HG03066 (cell line): ENCODE data around the gene MORN1.

Source experiments
- ATAC-seq: cut with Tn5 transposase; IDR thresholded peaks from one replicate; pipeline ENCODE4 v1.9.1; 2021; ENCODE audit warnings: low read depth; ENCODE audit not compliant: unreplicated experiment

MORN1 gene

GRCh38 chr1:2422523-2422922, 31.2 kb upstream of the MORN1 start:
- ATAC-seq: no peak

DNA sequence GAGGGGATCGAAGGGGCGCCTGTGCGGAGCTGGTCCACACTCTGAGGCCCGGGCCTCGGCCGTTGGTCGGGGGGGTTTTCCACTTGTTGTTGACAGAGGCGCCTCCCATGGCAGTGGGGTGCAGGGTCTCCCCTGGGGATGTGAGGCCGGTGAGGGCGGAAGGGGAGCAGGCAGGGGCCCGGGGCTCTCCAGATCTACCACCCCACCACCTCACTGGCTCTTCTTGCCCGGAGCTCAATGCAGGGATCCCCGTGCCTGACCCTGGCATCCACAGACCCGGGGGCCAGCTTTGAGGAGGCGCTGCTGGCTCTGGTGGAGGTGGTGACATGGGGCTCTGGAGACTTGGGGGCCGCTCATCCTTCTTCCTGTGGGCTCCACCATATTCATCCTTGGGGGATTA, 28.1 kb upstream of the MORN1 start:
- no peak for ATAC-seq

DNA sequence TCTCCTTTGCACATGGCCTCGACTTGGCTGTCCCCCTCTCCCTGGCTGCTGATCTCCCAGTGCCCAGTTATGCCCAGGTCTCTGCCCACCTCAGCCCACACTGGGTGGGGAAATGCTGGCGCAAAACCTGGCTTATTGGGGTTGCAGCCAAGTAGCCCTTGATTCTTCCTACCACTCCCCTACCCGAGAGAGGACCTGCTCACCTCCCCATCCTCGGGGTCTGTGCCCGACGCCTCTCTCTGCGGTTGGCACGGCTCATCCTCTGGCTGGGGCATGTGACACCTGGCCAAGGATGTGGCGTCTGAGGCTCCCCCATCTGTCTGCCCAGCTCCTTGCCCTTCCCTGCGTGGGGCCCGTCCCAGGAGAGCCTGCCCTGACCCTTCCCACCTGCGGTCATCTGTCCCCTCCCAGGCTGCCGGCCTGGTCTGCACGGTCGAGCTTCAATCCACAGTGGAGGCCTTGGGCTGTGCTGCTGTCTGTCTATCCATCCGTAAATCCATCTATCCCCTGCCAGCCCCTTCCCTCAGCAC, 27.5 kb upstream of the MORN1 start:
- ATAC-seq: no peak

DNA sequence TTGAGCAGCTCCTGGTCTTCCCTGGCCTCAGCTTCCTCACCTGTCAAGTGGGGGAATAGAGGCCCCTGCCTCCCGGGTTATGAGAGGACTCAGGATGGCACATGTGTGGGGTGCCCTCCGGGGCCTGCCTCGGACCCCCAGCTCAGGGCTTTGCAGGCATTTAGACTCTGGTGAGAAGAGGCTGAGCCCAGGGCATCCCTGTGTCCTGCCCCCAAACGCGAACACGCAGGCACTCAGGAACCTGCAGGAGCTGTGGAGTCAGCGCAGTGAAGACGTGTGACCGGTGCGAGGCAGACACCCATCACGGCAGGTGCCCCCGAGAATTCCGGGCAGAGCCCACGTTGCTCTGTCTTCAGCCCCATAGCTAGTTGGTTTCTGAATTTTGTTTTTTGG, 26.5 kb upstream of the MORN1 start:
- no peak for ATAC-seq

DNA sequence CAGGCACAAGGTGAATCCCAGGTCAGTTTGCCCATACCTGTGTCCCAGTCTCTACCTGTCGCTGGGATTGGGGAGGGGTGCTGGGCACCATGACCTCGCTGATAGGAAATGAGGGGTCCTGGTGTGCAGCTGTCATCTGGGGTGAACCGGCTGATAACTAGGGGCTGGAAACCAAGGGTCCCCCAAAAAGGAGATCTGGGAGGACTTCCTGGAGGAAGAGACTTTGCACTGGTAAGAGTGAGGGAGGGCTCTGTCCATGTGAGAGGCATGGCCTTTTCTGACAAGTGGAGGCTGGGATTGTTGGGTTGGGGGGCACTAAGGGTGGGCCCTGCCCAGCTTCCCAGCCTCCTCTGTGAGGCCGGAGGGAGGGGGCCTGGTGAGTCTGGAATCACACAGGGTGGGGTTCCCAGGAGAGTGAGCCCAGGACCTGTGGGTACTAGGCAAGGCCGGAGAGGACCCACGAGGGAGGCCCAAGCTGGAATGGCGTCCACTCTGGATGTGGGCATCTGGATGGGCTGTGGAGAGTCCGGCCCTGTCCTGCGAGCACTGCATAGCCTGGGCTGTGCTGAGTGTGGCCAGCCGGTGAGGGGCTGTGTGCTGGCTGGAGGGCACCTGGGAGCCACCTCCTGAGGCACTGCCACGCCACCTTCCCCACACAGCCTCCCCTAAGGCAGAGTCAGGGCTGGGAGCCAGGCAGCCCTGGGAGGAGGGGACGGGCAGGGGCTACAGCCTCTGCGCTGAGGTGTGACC, 25.9 kb upstream of the MORN1 start:
- ATAC-seq: no peak

- ATAC-seq: no peak
These were observed 25.0 kb upstream of the MORN1 start for GRCh38 chr1:2416403-2416802.

DNA sequence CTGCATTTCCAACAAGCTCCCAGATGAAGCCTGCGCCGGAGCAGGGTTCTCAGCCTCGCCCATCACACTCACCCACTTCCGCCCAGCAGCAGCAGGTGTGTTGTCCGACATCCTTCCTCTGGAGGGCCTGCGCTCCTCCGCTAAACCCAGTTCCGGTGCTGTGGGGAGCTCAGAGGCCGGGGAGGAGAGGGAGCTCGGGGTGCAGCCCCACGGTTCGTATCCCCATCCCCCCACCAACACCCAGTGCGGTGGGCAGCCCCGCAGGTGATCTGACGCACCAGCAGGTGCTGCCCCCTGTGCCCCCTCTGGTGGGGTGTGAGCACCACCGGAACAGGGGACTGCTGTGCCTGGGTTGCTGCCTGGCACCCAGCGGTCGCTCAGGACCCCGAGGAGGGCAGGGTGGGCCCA, 24.5 kb upstream of the MORN1 start:
- ATAC-seq: no peak

DNA sequence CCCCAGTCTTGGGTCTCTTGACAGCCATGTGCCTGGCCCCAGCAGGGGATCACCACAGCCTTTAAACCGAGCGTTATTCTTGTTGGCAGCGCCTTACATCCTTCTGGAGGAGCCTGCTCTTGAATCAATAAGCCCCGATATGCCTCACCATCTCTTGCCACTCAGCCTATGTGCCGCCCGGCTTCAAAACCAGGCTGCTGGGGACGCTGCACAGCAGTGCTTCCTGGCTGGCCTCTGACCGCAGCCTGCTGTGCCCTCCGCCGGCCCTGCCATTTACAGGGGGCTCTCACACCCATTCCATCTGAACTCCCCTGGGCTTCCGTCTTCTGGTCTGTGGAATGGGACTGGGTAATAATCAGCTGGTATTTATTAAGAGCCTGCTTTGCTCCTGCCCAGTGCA, 24.0 kb upstream of the MORN1 start:
- no peak for ATAC-seq

- no peak for ATAC-seq
These were observed 23.1 kb upstream of the MORN1 start for GRCh38 chr1:2414297-2414958.

DNA sequence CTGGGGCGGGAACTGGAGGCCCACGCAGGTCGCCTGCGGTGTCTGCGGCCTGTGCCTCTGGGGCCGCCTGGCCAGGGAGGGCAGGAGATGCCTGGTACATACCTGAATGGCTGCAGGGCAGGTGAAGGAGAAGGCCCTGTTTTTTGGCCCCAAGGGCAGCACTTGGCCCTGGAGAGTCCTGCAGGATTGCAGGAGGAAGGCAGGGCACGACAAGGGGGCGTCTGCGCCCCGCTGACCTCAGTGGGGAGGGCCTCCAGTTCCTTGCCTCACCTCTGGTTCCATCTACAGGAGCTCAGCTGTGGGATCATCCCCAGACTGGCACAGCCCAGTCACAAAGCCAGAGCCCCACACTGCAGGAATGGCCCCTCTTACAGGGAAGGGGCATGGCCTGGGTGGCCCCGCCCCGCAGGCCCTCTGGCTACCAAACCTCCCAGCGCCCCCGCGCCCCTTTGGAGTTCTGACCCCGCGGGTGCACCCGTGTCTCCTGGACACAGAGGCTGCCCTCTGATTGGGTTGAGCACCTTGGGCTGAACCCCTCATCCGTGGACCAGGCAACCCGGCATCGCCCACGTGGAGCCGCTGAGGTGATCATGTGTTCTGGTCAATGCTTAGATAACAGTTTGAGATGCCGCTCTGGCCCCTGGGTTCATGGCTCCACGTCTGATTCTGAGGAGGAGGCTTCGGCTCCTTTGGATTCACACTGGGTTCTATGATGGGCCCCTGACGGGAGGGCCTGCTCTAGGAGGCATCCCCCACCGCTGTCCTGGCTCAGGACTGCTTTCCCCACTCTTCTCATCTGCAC, 22.3 kb upstream of the MORN1 start:
- peak; percentile 0 for ATAC-seq

- peak; percentile 28 for ATAC-seq
These were observed 21.6 kb upstream of the MORN1 start for GRCh38 chr1:2412773-2413494.

DNA sequence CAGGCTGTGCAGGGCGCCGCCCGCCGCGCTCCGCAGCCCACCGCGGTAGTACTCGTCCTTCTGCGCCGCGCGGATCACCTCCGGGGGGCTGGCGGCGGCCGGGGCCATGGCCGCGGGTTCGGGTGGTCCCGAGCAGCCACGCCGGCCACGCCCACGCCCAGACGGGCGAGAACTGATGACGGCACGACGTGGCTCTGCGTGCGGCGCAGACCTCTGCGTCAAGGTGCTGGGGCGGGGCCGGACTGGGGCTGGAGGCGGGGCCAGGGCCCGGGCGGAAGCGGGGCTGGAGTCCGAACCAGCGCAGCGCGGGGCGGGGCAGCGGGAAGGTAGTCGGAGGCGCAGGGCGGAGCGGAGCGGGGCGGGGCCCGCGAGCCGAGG, 21.0 kb upstream of the MORN1 start, which contains the start of gene PEX10:
PEX10 (minus strand) TSS at position 170 of the 378 bp plus-strand sequence; CDS start at position 108, 62 bp downstream.
- ATAC-seq: peak; percentile 60

GRCh38 chr1:2411801-2412394, 20.5 kb upstream of the MORN1 start:
- ATAC-seq: peak; percentile 15

- no peak for ATAC-seq
These were observed 18.4 kb upstream of the MORN1 start for GRCh38 chr1:2409745-2410144.

DNA sequence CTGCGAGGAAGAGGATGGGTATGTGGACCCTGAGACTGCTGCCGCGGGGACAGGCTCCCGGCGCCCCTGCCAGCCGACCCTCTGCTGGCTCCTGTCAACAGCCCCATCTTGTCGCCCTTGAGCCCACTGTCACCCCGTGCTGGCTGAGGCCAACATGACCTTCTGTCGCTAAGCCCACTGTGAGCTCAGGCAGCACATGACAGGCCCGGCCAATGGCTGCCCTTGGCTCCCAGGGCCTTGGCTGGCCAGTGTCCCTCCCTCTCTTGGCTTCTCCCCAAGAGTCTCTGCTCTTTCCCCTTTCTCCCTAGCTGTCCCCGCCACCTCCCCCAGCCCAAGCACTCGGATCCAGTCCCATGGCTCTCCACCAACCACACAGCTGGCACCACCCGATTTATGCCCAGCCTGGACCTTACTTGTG, 17.5 kb upstream of the MORN1 start:
- no peak for ATAC-seq

DNA sequence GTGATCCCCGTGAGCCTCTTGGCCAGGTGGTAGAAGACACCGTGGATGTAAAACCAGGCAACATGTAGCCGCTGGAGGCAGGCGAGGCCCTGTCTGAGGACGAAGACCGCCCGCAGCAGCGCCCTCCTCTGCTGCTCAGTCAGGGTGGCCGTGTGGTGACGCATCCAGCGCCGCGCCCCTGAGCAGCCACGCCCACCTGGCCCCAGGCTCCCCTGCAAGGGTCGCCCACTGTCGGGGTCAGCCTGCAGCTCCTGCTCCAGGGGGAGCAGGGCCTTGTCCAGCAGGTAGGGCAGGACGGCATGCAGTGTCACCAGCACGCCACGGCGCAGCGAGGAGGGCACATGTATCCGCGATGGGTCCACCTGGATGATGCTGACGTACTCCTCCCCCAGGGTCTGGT, 17.1 kb upstream of the MORN1 start:
- no peak for ATAC-seq

DNA sequence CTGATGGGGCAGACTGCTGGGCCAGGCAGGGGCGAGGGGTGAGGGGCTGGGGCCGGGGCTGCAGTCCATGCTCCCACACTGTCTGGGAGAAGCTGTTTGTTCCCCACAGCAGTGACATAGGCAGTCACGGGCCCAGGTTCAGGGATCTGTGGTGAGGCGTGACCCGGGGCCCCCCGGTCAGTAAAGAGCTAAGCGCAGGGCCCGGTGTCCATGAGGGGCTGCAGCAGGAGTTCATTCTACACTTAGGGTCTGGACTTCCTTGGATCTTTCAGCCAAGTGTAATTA, 16.6 kb upstream of the MORN1 start:
- ATAC-seq: no peak

GRCh38 chr1:2407166-2407990, 16.0 kb upstream of the MORN1 start:
- ATAC-seq: no peak

DNA sequence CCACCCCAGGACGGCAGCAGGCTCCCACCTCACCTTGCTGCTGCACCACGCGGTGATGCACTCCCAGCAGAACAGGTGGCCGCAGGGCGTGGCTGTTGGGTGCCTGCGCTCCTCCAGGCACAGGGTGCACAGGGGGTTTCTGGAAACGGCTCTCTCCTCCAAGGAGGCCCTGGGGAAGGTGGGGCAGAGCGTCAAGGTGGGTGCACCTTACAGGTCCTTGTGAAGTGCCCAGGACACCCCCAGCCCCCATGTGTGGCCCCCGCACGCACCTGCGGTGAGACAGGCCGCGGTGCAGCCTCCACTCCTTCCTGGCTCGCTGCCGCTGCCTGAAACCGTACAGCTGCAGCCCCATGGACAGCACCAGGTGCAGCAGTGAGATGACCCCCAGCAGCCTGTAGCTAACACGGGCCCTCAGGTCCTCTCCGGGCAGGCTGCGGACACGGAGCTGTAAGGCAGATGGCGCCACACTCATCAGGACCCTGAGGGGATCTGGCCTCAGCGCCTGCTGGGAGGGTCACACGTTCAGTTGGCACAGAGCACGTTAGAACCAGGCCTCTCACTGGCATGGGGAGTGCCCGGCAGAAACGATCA, 15.2 kb upstream of the MORN1 start:
- ATAC-seq: no peak
